ENCODE data around the gene HES1. TPM values are rescaled to one million over a fixed set of nuclear protein-coding genes. Genes with fewer than 3 reads are reported as not detected.

HES1 gene
- polyA plus RNA-seq, 1 donor (not counting 4 experiments of a cell fraction or from before 2014, with no cell fraction given) = 138 TPM

DNA sequence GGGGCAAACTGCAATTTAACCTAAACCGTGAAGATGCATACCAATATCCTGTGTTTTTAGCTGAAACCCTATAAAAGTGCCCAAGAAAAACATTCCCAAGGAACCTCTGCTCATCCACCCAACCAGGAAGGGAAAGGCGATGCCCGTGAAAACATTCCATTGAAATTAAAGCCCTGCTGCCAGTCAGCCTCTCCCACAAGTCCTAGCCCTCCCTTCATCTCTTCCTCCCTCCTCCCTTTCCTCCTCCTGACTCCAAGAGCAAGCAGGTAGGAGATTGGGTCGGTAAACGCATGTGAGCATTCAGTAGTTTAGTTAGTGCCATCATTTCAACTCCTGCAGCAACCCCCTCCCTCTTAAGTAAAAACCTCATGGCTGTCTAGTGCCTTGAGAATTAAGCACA lies 27.7 kb downstream of the HES1 start:
- peaks cover 8% of the 10 kb centered on the region for H3K27me3 ChIP-seq (ENCODE audit: control insufficient read depth, extremely low read depth, insufficient read depth, low read length)
- no peaks in the 10 kb centered on the region for H3K36me3 ChIP-seq (ENCODE audit: control insufficient read depth in 2 of 2, extremely low read depth in 1 of 2, insufficient read depth in 2 of 2, low read length in 2 of 2)
- no peak overlapping the region for H3K4me3 ChIP-seq (ENCODE audit: control insufficient read depth in 2 of 3, extremely low read depth in 1 of 3, insufficient read depth in 2 of 3, low read depth in 1 of 3, low read length in 3 of 3)
- H2AFZ ChIP-seq (ENCODE audit: control insufficient read depth, low read length) = no peak overlapping the region
- no peaks in the 10 kb centered on the region for H4K20me1 ChIP-seq (ENCODE audit: control insufficient read depth, extremely low read depth, insufficient read depth, low read length)
- no peak for DNase-seq (ENCODE audit: low read depth, low spot score)
- H3K79me2 ChIP-seq (ENCODE audit: control insufficient read depth, insufficient read depth, low read length) = no peaks in the 10 kb centered on the region
- H3K9me3 ChIP-seq (ENCODE audit: control insufficient read depth, low read depth, low read length) = no peaks in the 10 kb centered on the region
- H3K9me1 ChIP-seq (ENCODE audit: control insufficient read depth, extremely low read depth, insufficient read depth, low read length) = no peaks in the 10 kb centered on the region
- peaks cover 19% of the 10 kb centered on the region for H3K4me1 ChIP-seq (ENCODE audit: control insufficient read depth, extremely low read depth, insufficient read depth, low read length)
- no peak overlapping the region for H3K27ac ChIP-seq (ENCODE audit: control insufficient read depth, insufficient read depth, low read length)
- H3K9ac ChIP-seq (ENCODE audit: control insufficient read depth, extremely low read depth, insufficient read depth, low read length) = no peak overlapping the region
- TF ChIP-seq CTCF (optimal IDR thresholded peaks at IDR 0.05 in 1 of 3, IDR thresholded peaks at IDR 0.05 in 1 of 3, conservative IDR thresholded peaks at IDR 0.05 in 1 of 3; ENCODE audit: extremely low read depth in 1 of 3, insufficient read depth in 2 of 3, low read length in 3 of 3) (no peak), EZH2 (IDR thresholded peaks at IDR 0.05; ENCODE audit: low read length) (no peak)
- FAIRE-seq = no peak
- H3K4me2 ChIP-seq (ENCODE audit: control insufficient read depth, extremely low read depth, insufficient read depth, low read depth, low read length) = no peak overlapping the region
- dilution Hi-C loops (cut with MboI; ENCODE audit: extremely low pct_ligation_motif_present, low sequenced_read_pairs) = loop anchor here (25.0 kb wide), 1 partner anchor 149 kb away; no protein-coding TSS in a partner anchor

DNA sequence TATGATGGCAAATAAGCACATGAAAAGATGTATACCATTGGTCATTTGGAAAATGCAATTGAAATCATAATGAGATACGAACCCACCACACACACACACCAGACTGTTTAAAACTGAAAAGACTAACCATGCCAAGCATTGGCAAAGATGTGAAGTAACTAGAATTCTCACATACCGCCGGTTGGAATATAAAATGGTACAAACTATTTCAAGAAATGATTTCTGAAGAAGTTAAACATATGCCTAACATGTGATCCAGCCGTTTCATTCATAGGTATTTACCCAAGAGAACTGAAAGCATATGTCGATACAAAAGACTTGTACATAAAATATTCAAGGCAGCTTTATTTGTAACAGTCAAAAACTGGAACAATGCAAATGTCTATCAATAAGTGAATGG lies 28.9 kb downstream of the HES1 start:
- TF ChIP-seq CTCF (optimal IDR thresholded peaks at IDR 0.05 in 1 of 3, IDR thresholded peaks at IDR 0.05 in 1 of 3, conservative IDR thresholded peaks at IDR 0.05 in 1 of 3; ENCODE audit: extremely low read depth in 1 of 3, insufficient read depth in 2 of 3, low read length in 3 of 3) (no peak), EZH2 (IDR thresholded peaks at IDR 0.05; ENCODE audit: low read length) (no peak)
- H3K9ac ChIP-seq (ENCODE audit: control insufficient read depth, extremely low read depth, insufficient read depth, low read length) = no peak overlapping the region
- H3K27ac ChIP-seq (ENCODE audit: control insufficient read depth, insufficient read depth, low read length) = no peak overlapping the region
- peaks cover 11% of the 10 kb centered on the region for H3K4me1 ChIP-seq (ENCODE audit: control insufficient read depth, extremely low read depth, insufficient read depth, low read length)
- no peaks in the 10 kb centered on the region for H3K36me3 ChIP-seq (ENCODE audit: control insufficient read depth in 2 of 2, extremely low read depth in 1 of 2, insufficient read depth in 2 of 2, low read length in 2 of 2)
- H3K79me2 ChIP-seq (ENCODE audit: control insufficient read depth, insufficient read depth, low read length) = no peaks in the 10 kb centered on the region
- H3K9me3 ChIP-seq (ENCODE audit: control insufficient read depth, low read depth, low read length) = no peaks in the 10 kb centered on the region
- DNase-seq (ENCODE audit: low read depth, low spot score) (no peak), FAIRE-seq (no peak)
- dilution Hi-C loops (cut with MboI; ENCODE audit: extremely low pct_ligation_motif_present, low sequenced_read_pairs) = loop anchor here (25.0 kb wide), 1 partner anchor 147 kb away; no protein-coding TSS in a partner anchor
- H4K20me1 ChIP-seq (ENCODE audit: control insufficient read depth, extremely low read depth, insufficient read depth, low read length) = no peaks in the 10 kb centered on the region
- peaks cover 8% of the 10 kb centered on the region for H3K27me3 ChIP-seq (ENCODE audit: control insufficient read depth, extremely low read depth, insufficient read depth, low read length)
- H3K4me3 ChIP-seq (ENCODE audit: control insufficient read depth in 2 of 3, extremely low read depth in 1 of 3, insufficient read depth in 2 of 3, low read depth in 1 of 3, low read length in 3 of 3) = no peak overlapping the region
- H3K4me2 ChIP-seq (ENCODE audit: control insufficient read depth, extremely low read depth, insufficient read depth, low read depth, low read length) = no peak overlapping the region
- H2AFZ ChIP-seq (ENCODE audit: control insufficient read depth, low read length) = no peak overlapping the region
- no peaks in the 10 kb centered on the region for H3K9me1 ChIP-seq (ENCODE audit: control insufficient read depth, extremely low read depth, insufficient read depth, low read length)

All from keratinocyte (primary cell).